Mesenchymal stem cell (in vitro differentiated cells and primary cell): ENCODE data around the gene HINT3.

Experiments used
- DNase-seq: peaks from one replicate; pipeline ENCODE4 v3.0.0-alpha.2; 2013
- H2AFZ ChIP-seq: one replicate; pipeline ENCODE4 v1.6.1; 2013; ENCODE audit warnings: low read depth, mild to moderate bottlenecking, control low read depth, inconsistent platforms, low read length, moderate library complexity
- H2AK5ac ChIP-seq: 2 replicates; pipeline ENCODE4 v1.6.1; 2013; ENCODE audit warnings: low read length, moderate library complexity, mild to moderate bottlenecking, inconsistent platforms; ENCODE audit not compliant: severe bottlenecking
- H2BK120ac ChIP-seq: one replicate; pipeline ENCODE4 v1.6.1; 2013; ENCODE audit warnings: low read depth, mild to moderate bottlenecking, inconsistent platforms, low read length, moderate library complexity
- H2BK12ac ChIP-seq, 2 experiments: one replicate each; pipeline ENCODE4 v1.6.1; 2013; ENCODE audit warnings: inconsistent platforms in 2 of 2, low read length in 2 of 2, mild to moderate bottlenecking in 2 of 2, moderate library complexity in 2 of 2, control low read depth in 1 of 2
- H2BK15ac ChIP-seq: one replicate; pipeline ENCODE4 v1.6.1; 2013; ENCODE audit warnings: mild to moderate bottlenecking, low read depth, inconsistent platforms; ENCODE audit not compliant: poor library complexity, severe bottlenecking
- H2BK5ac ChIP-seq: 2 replicates; pipeline ENCODE4 v1.6.1; 2013; ENCODE audit warnings: low read depth, mild to moderate bottlenecking, low read length, control low read depth, inconsistent platforms; ENCODE audit not compliant: poor library complexity, severe bottlenecking
- H3K14ac ChIP-seq, 2 experiments: one replicate each; pipeline ENCODE4 v1.6.1; 2013; ENCODE audit warnings: inconsistent platforms in 2 of 2, low read length in 2 of 2, control low read depth in 1 of 2, mild to moderate bottlenecking in 1 of 2, moderate library complexity in 1 of 2
- H3K18ac ChIP-seq, 2 experiments: one replicate each; pipeline ENCODE4 v1.6.1; 2013; ENCODE audit warnings: inconsistent platforms in 2 of 2, low read length in 2 of 2, control low read depth in 1 of 2, low read depth in 1 of 2, mild to moderate bottlenecking in 1 of 2
- H3K23ac ChIP-seq, 2 experiments: one replicate each; pipeline ENCODE4 v1.6.1; 2013; ENCODE audit warnings: inconsistent platforms in 2 of 2, low read length in 2 of 2, mild to moderate bottlenecking in 2 of 2, moderate library complexity in 2 of 2, control low read depth in 1 of 2
- H3K27ac ChIP-seq: 2 replicates; pipeline ENCODE4 v1.5.1; 2013; ENCODE audit warnings: mild to moderate bottlenecking, moderate library complexity, low read length, control low read depth, inconsistent platforms; ENCODE audit not compliant: poor library complexity, severe bottlenecking
- H3K27me3 ChIP-seq, 2 experiments: 2 replicates each; pipeline versions ENCODE4 v1.6.1 to v1.7.0; 2013; ENCODE audit warnings: low read length in 2 of 2, mild to moderate bottlenecking in 2 of 2, moderate library complexity in 2 of 2, control low read depth in 1 of 2, inconsistent platforms in 1 of 2; ENCODE audit not compliant: control insufficient read depth in 1 of 2, insufficient read depth in 1 of 2
- H3K36me3 ChIP-seq, 2 experiments: 2 replicates each; pipeline versions ENCODE4 v1.6.1 to v1.7.0; 2013; ENCODE audit warnings: low read length in 2 of 2, control low read depth in 1 of 2, inconsistent platforms in 1 of 2, low read depth in 1 of 2, mild to moderate bottlenecking in 1 of 2; ENCODE audit not compliant: insufficient read depth in 2 of 2, control insufficient read depth in 1 of 2
- H3K4ac ChIP-seq, 2 experiments: one replicate each; pipeline ENCODE4 v1.6.1; 2013; ENCODE audit warnings: inconsistent platforms in 2 of 2, low read length in 2 of 2, mild to moderate bottlenecking in 2 of 2, moderate library complexity in 2 of 2, control low read depth in 1 of 2, low read depth in 1 of 2
- H3K4me1 ChIP-seq: 2 replicates; pipeline ENCODE4 v1.6.1; 2013; ENCODE audit warnings: low read depth, low read length, control low read depth; ENCODE audit not compliant: control insufficient read depth, insufficient read depth
- H3K4me2 ChIP-seq: 2 replicates; pipeline ENCODE4 v1.6.1; 2013; ENCODE audit warnings: low read length, mild to moderate bottlenecking, inconsistent platforms; ENCODE audit not compliant: poor library complexity, severe bottlenecking
- H3K4me3 ChIP-seq, 2 experiments: 2 replicates each; pipeline versions ENCODE4 v1.5.1 to v1.7.0; 2013; ENCODE audit warnings: low read length in 2 of 2, mild to moderate bottlenecking in 2 of 2, control low read depth in 1 of 2, low read depth in 1 of 2; ENCODE audit not compliant: insufficient read depth in 1 of 2
- H3K79me1 ChIP-seq: replicated peaks from 2 replicates; pipeline ENCODE4 v1.6.1; 2013; ENCODE audit warnings: mild to moderate bottlenecking, control low read depth, low read length, inconsistent platforms; ENCODE audit not compliant: poor library complexity, severe bottlenecking
- H3K9ac ChIP-seq: 2 replicates; pipeline ENCODE4 v1.7.0; 2013; ENCODE audit warnings: mild to moderate bottlenecking, low read length, moderate library complexity
- H3K9me3 ChIP-seq: 2 replicates; pipeline ENCODE4 v1.7.0; 2013; ENCODE audit warnings: mild to moderate bottlenecking, low read length; ENCODE audit not compliant: control insufficient read depth
- H4K8ac ChIP-seq: one replicate; pipeline ENCODE4 v1.6.1; 2013; ENCODE audit warnings: inconsistent platforms, mild to moderate bottlenecking, low read length, moderate library complexity
- H4K91ac ChIP-seq: one replicate; pipeline ENCODE4 v1.6.1; 2013; ENCODE audit warnings: mild to moderate bottlenecking, low read length, inconsistent platforms
- WGBS: methylation state at CpG from one replicate; pipeline ENCODE4 v1.1.7; 2013; ENCODE audit warnings: mixed read lengths; 5-methylcytosine and 5-hydroxymethylcytosine counted together

Gene HINT3

DNA sequence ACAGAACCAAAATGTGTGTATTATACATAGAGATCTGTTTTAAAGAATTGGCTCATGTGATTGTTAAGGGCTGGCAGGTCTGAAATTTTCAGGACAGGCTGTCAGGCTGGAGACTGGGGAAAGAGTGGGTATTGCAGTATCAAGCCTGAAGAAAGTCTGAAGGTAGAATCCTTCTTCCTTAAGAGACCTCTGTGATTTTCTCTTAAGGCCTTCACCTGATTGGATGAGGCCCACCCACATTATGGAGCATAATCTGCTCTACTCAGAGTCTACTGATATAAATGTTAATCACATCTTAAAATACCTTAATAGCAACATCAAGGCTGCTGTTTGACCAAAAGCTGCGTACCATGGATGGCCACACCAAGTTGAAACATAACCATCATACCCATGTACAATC, 43.4 kb upstream of the HINT3 start:
- no peaks in the 10 kb centered on the region for H3K9me3 ChIP-seq
- no peak overlapping the region for H3K18ac ChIP-seq
- H3K4me2 ChIP-seq: no peak overlapping the region
- no peak overlapping the region for H2BK120ac ChIP-seq
- H3K4ac ChIP-seq: no peak overlapping the region
- no CpG with 5 or more reads among the region's 1 CpG for WGBS
- no peak overlapping the region for H2BK5ac ChIP-seq
- H3K79me1 ChIP-seq: no peaks in the 10 kb centered on the region
- H3K23ac ChIP-seq: no peak overlapping the region
- H3K36me3 ChIP-seq: peaks cover 3 to 42% of the 10 kb centered on the region in 2 experiments
- no peaks in the 10 kb centered on the region for H3K4me1 ChIP-seq
- H3K9ac ChIP-seq: peak overlapping the region; percentile 74
- H4K91ac ChIP-seq: no peak overlapping the region
- no peak overlapping the region for H3K4me3 ChIP-seq
- H4K8ac ChIP-seq: no peak overlapping the region
- no peak overlapping the region for H3K27ac ChIP-seq
- no peak overlapping the region for H2AFZ ChIP-seq
- H2BK12ac ChIP-seq: no peak overlapping the region
- H3K27me3 ChIP-seq: no peaks in the 10 kb centered on the region
- H2BK15ac ChIP-seq: no peak overlapping the region
- no peak overlapping the region for H2AK5ac ChIP-seq
- H3K14ac ChIP-seq: no peak overlapping the region
- no peak for DNase-seq

DNA sequence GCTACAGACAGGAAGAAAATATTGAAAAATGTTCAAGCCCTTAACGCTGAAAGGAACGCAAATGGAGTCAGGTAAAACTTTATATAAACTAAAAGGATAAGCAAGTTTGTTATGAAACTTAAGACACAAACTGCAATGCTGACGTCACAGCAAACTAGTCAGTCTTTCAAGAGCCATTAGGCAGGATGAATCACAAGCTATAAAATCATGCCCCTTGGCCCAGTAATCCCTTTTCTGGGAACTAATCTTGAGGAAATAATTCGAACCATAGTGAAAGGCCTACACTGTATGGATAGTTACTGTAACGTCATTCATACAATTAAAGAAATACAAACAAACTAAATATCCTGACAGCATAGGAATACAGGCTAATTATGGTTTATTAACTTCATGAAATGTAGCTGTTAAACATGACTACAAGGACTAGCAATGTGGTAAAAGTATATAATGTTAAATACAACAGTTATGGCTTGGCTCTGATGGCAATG, 42.7 kb upstream of the HINT3 start:
- Histone ChIP-seq H3K27me3 (no peaks in the 10 kb centered on the region), H3K79me1 (no peaks in the 10 kb centered on the region), H2AFZ (no peak overlapping the region), H3K4me3 (peak overlapping the region in 1 of 2 experiments; percentile 22), H3K9ac (peak overlapping the region; percentile 75), H3K9me3 (no peaks in the 10 kb centered on the region), H2AK5ac (no peak overlapping the region), H3K36me3 (peaks cover 3 to 35% of the 10 kb centered on the region in 2 experiments), H3K27ac (no peak overlapping the region), H4K8ac (no peak overlapping the region), H3K4ac (no peak overlapping the region), H4K91ac (no peak overlapping the region), H2BK12ac (no peak overlapping the region), H2BK5ac (no peak overlapping the region), H3K4me2 (no peak overlapping the region), H2BK15ac (no peak overlapping the region), H3K23ac (no peak overlapping the region), H3K18ac (no peak overlapping the region), H3K14ac (no peak overlapping the region), H3K4me1 (no peaks in the 10 kb centered on the region), H2BK120ac (no peak overlapping the region)
- WGBS: 44% methylated on average over 2 of the region's 5 CpGs
- DNase-seq: peak; percentile 98

GRCh38 chr6:125918230-125918629, 38.3 kb upstream of the HINT3 start:
- Histone ChIP-seq H4K91ac (no peak overlapping the region), H3K9ac (peak overlapping the region; percentile 92), H2AK5ac (no peak overlapping the region), H3K4me2 (no peak overlapping the region), H3K9me3 (no peaks in the 10 kb centered on the region), H3K79me1 (no peaks in the 10 kb centered on the region), H3K36me3 (peaks cover 10 to 49% of the 10 kb centered on the region in 2 experiments), H3K23ac (no peak overlapping the region), H2BK15ac (no peak overlapping the region), H2BK5ac (no peak overlapping the region), H3K27ac (no peak overlapping the region), H3K4me3 (peak overlapping the region in 1 of 2 experiments; percentile 73), H3K4me1 (no peaks in the 10 kb centered on the region), H3K27me3 (no peaks in the 10 kb centered on the region), H4K8ac (no peak overlapping the region), H3K4ac (peak overlapping the region in 1 of 2 experiments; percentile 32), H3K18ac (peak overlapping the region in 1 of 2 experiments; percentile 3), H2AFZ (no peak overlapping the region), H3K14ac (no peak overlapping the region), H2BK12ac (no peak overlapping the region), H2BK120ac (no peak overlapping the region)
- DNase-seq: no peak
- 96% methylated on average over 2 of the region's 4 CpGs for WGBS

- Histone ChIP-seq H2BK120ac (no peak overlapping the region), H2BK5ac (no peak overlapping the region)
- 71% methylated on average over 12 of the region's 13 CpGs for WGBS
Measured at GRCh38 chr6:125918681-125919566, 37.6 kb upstream of the HINT3 start.

More at GRCh38 chr6:125918681-125919566, 37.6 kb upstream of the HINT3 start:
- peak overlapping the region; percentile 36 for H3K4me2 ChIP-seq
- no peaks in the 10 kb centered on the region for H3K27me3 ChIP-seq
- H2AFZ ChIP-seq: no peak overlapping the region
- H3K9me3 ChIP-seq: no peaks in the 10 kb centered on the region
- peaks cover 10 to 56% of the 10 kb centered on the region in 2 experiments for H3K36me3 ChIP-seq
- H3K4me3 ChIP-seq: peak overlapping the region in 1 of 2 experiments; percentile 73
- no peak overlapping the region for H3K4ac ChIP-seq
- H3K79me1 ChIP-seq: no peaks in the 10 kb centered on the region
- H2BK15ac ChIP-seq: no peak overlapping the region
- no peak overlapping the region for H3K23ac ChIP-seq
- no peak overlapping the region for H2AK5ac ChIP-seq
- H3K18ac ChIP-seq: peak overlapping the region; percentile 13 to 64
- no peaks in the 10 kb centered on the region for H3K4me1 ChIP-seq
- H2BK12ac ChIP-seq: peak overlapping the region in 1 of 2 experiments; percentile 38
- peak overlapping the region; percentile 41 for H3K27ac ChIP-seq
- H3K14ac ChIP-seq: no peak overlapping the region
- DNase-seq: peak; percentile 96
- H4K91ac ChIP-seq: no peak overlapping the region
- no peak overlapping the region for H4K8ac ChIP-seq
- peak overlapping the region; percentile 92 for H3K9ac ChIP-seq
